HepG2 (cell line): ENCODE measurements around the gene MYL6. TPM values are rescaled to one million over a fixed set of nuclear protein-coding genes. Genes with fewer than 3 reads are reported as not detected.

Experiments
- FOXK2 ChIP-seq: fragments of 450-650 bp; IDR thresholded peaks from 2 replicates; pipeline ENCODE4 v1.6.1; 2016
- HDAC2 ChIP-seq: sonication (generic); formaldehyde crosslinking; IDR thresholded peaks from 2 replicates; pipeline ENCODE4 v1.4.0; 2020; ENCODE audit warnings: missing genetic modification reagents
- ISL2 ChIP-seq: sonication (generic); formaldehyde crosslinking; IDR thresholded peaks from 2 replicates; pipeline ENCODE4 v1.5.0; 2020; ENCODE audit warnings: missing genetic modification reagents
- ISX ChIP-seq: sonication (generic); formaldehyde crosslinking; conservative IDR thresholded peaks from 2 replicates; pipeline ENCODE4 v1.5.0; 2020; ENCODE audit warnings: missing genetic modification reagents
- MAZ ChIP-seq, 2 experiments: sonication (generic) in 1 of 2; formaldehyde crosslinking in 1 of 2; IDR thresholded peaks; 2 replicates each; pipeline versions ENCODE4 v1.5.0 to v1.6.1; 2012 to 2020; ENCODE audit warnings: low read depth in 2 of 2, mild to moderate bottlenecking in 2 of 2, borderline replicate concordance in 1 of 2, improper control_type of control experiment in 1 of 2, low read length in 1 of 2, missing genetic modification reagents in 1 of 2, moderate library complexity in 1 of 2
- NFYB ChIP-seq: sonication (generic); formaldehyde crosslinking; IDR thresholded peaks from 2 replicates; pipeline ENCODE4 v1.4.0; 2020; ENCODE audit warnings: missing genetic modification reagents
- NR1H2 ChIP-seq: sonication (generic); formaldehyde crosslinking; IDR thresholded peaks from 2 replicates; pipeline ENCODE4 v1.8.1; 2022; ENCODE audit warnings: low read depth, missing genetic modification reagents, borderline replicate concordance
- TCF12 ChIP-seq, 2 experiments: fragments of 450-650 bp in 1 of 2; sonication (generic) in 1 of 2; formaldehyde crosslinking in 1 of 2; IDR thresholded peaks; 2 replicates each; pipeline versions ENCODE4 v1.6.1 to v1.8.0; 2017 to 2022; ENCODE audit warnings: antibody characterized with exemption in 1 of 2, mild to moderate bottlenecking in 1 of 2, missing genetic modification reagents in 1 of 2, moderate library complexity in 1 of 2
- ZBTB7A ChIP-seq: sonication (generic); formaldehyde crosslinking; IDR thresholded peaks from 2 replicates; pipeline ENCODE4 v1.8.0; 2022; ENCODE audit warnings: mild to moderate bottlenecking, missing genetic modification reagents
- ZBTB8A ChIP-seq: sonication (generic); formaldehyde crosslinking; IDR thresholded peaks from 2 replicates; pipeline ENCODE4 v1.4.0; 2020; ENCODE audit warnings: mild to moderate bottlenecking, low read depth, missing genetic modification reagents, borderline replicate concordance
- ZFP36L2 ChIP-seq: sonication (generic); formaldehyde crosslinking; IDR thresholded peaks from 2 replicates; pipeline ENCODE4 v1.4.0; 2020; ENCODE audit warnings: missing genetic modification reagents
- ZNF263 ChIP-seq: sonication (generic); formaldehyde crosslinking; IDR thresholded peaks from 2 replicates; pipeline ENCODE4 v1.4.0; 2020; ENCODE audit warnings: missing genetic modification reagents
- ZNF3 ChIP-seq: IDR thresholded peaks from 2 replicates; pipeline ENCODE4 v1.7.0; 2017; ENCODE audit warnings: inconsistent platforms
- ZNF337 ChIP-seq: sonication (generic); formaldehyde crosslinking; IDR thresholded peaks from 2 replicates; pipeline ENCODE4 v1.5.1; 2020; ENCODE audit warnings: missing genetic modification reagents, low read depth, mild to moderate bottlenecking, borderline replicate concordance
- ZNF773 ChIP-seq: sonication (generic); formaldehyde crosslinking; IDR thresholded peaks from 2 replicates; pipeline ENCODE4 v1.4.0; 2020; ENCODE audit warnings: missing genetic modification reagents, borderline replicate concordance
- polyA plus RNA-seq, 8 experiments: library from polyadenylated mRNA; depleted of rRNA in 3 of 8; stranded (reverse) in 7 of 8; unstranded in 1 of 8; fragments of >200 nt; fragmentation: Illumina TruSeq in 4 of 8; extraction: Trizol in 4 of 8; gene quantifications; 2 replicates each; pipeline versions ENCODE4 v1.2.1 to v1.2.3, GENCODE V29; 2011 to 2016; ENCODE audit warnings: low read depth in 4 of 8, missing spikeins in 1 of 8, mixed read lengths in 1 of 8; ENCODE audit not compliant: insufficient read depth in 1 of 8
- total RNA-seq, 5 experiments: library from RNA; depleted of rRNA; stranded (reverse); fragments of >200 nt; fragmentation: Illumina TruSeq; extraction: Trizol; gene quantifications; 2 replicates each; pipeline ENCODE4 v1.2.3, GENCODE V29; 2016; ENCODE audit warnings: low read depth in 1 of 5
- TF ChIP-seq, protein P1 (sequence below): sonication (generic); formaldehyde crosslinking; IDR thresholded peaks from 2 replicates; pipeline ENCODE4 v1.4.0; 2020; ENCODE audit warnings: missing genetic modification reagents
- TF ChIP-seq, protein P2 (sequence below): sonication (generic); formaldehyde crosslinking; IDR thresholded peaks from 2 replicates; pipeline ENCODE4 v1.8.1; 2023; ENCODE audit warnings: mild to moderate bottlenecking, missing genetic modification reagents
- TF ChIP-seq, protein P3 (sequence below): sonication (generic); formaldehyde crosslinking; IDR thresholded peaks from 2 replicates; pipeline ENCODE4 v1.8.0; 2022; ENCODE audit warnings: mild to moderate bottlenecking, missing genetic modification reagents; ENCODE audit not compliant: insufficient replicate concordance
- TF ChIP-seq, protein P4 (sequence below): sonication (generic); formaldehyde crosslinking; IDR thresholded peaks from 2 replicates; pipeline ENCODE4 v1.4.0; 2020; ENCODE audit warnings: missing genetic modification reagents
- TF ChIP-seq, protein P5 (sequence below): IDR thresholded peaks from 2 replicates; pipeline ENCODE4 v1.6.1; 2016; ENCODE audit warnings: missing genetic modification reagents, missing compliant biosample characterization

MYL6 gene
- total and polyA plus RNA-seq, 2 of the 13 experiments (the other 11 are each of a cell fraction or from before 2014, with no cell fraction given): 1,127 to 1,192 TPM

DNA sequence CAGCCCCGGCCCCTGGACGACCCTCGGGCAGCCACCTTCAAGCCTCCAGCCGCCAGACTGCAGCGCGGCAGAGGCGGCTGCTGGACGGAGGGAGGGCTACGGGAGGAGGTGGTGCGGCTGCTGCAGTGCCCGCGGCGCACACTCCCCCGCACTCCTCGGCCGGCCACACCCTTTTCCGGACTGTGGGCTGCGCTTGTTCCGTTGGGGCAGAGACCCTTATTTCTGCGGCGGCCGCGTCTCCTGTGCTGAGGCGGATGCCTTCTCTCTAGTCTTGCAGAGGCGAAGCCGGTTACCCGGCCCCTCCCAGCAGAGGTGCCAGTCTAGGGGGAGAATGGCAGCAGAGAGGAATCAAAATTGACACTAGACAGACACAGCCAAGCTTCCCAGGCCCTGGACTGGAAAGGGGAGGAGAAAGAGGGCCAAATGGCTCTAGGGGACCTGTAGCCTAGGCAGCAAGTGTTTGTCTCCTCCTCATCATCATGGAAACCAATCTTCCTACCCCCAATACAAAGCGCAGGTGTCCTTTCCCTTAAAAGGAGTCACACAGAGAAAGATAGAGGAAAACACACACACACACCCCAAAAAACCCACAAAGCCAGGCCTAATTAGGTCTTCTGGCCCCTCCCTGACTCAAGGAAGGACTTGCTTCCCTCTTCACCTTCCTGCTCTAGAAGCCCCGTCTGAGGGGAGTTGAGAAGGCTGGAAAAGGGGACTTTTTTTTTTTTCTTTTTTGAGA lies 28.8 kb upstream of the MYL6 start (continued):
- TF ChIP-seq ZNF3 (CRISPR knock-in tag) (no peak), HDAC2 (CRISPR knock-in tag) (no peak), ISX (CRISPR knock-in tag) (no peak), ZNF263 (no peak), ZNF337 (CRISPR knock-in tag) (no peak), TCF12 (IDR thresholded peaks at IDR 0.05) (no peak), TCF12 (CRISPR knock-in tag; IDR thresholded peaks at IDR 0.05) (no peak), NFYB (CRISPR knock-in tag) (no peak), NR1H2 (CRISPR knock-in tag) (no peak), FOXK2 (no peak), ZFP36L2 (CRISPR knock-in tag) (no peak), ZBTB8A (no peak), MAZ (IDR thresholded peaks at IDR 0.05; ENCODE audit: borderline replicate concordance, low read depth, low read length) (no peak), MAZ (CRISPR knock-in tag; IDR thresholded peaks at IDR 0.05; ENCODE audit: low read depth) (peak; percentile 33; the same call in 1 of the 2 replicates), ZNF773 (CRISPR knock-in tag) (no peak), ZBTB7A (0 out of 2 replicates have a peak, but pooled peaks have one; percentile 21), ISL2 (CRISPR knock-in tag) (no peak)
- TF ChIP-seq, protein P1, sequence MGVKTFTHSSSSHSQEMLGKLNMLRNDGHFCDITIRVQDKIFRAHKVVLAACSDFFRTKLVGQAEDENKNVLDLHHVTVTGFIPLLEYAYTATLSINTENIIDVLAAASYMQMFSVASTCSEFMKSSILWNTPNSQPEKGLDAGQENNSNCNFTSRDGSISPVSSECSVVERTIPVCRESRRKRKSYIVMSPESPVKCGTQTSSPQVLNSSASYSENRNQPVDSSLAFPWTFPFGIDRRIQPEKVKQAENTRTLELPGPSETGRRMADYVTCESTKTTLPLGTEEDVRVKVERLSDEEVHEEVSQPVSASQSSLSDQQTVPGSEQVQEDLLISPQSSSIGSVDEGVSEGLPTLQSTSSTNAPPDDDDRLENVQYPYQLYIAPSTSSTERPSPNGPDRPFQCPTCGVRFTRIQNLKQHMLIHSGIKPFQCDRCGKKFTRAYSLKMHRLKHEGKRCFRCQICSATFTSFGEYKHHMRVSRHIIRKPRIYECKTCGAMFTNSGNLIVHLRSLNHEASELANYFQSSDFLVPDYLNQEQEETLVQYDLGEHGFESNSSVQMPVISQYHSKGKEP (CRISPR knock-in tag): no peak
- TF ChIP-seq, protein P2, sequence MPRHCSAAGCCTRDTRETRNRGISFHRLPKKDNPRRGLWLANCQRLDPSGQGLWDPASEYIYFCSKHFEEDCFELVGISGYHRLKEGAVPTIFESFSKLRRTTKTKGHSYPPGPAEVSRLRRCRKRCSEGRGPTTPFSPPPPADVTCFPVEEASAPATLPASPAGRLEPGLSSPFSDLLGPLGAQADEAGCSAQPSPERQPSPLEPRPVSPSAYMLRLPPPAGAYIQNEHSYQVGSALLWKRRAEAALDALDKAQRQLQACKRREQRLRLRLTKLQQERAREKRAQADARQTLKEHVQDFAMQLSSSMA: no peak
- TF ChIP-seq, protein P3, sequence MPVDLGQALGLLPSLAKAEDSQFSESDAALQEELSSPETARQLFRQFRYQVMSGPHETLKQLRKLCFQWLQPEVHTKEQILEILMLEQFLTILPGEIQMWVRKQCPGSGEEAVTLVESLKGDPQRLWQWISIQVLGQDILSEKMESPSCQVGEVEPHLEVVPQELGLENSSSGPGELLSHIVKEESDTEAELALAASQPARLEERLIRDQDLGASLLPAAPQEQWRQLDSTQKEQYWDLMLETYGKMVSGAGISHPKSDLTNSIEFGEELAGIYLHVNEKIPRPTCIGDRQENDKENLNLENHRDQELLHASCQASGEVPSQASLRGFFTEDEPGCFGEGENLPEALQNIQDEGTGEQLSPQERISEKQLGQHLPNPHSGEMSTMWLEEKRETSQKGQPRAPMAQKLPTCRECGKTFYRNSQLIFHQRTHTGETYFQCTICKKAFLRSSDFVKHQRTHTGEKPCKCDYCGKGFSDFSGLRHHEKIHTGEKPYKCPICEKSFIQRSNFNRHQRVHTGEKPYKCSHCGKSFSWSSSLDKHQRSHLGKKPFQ (CRISPR knock-in tag): no peak
- TF ChIP-seq, protein P4, sequence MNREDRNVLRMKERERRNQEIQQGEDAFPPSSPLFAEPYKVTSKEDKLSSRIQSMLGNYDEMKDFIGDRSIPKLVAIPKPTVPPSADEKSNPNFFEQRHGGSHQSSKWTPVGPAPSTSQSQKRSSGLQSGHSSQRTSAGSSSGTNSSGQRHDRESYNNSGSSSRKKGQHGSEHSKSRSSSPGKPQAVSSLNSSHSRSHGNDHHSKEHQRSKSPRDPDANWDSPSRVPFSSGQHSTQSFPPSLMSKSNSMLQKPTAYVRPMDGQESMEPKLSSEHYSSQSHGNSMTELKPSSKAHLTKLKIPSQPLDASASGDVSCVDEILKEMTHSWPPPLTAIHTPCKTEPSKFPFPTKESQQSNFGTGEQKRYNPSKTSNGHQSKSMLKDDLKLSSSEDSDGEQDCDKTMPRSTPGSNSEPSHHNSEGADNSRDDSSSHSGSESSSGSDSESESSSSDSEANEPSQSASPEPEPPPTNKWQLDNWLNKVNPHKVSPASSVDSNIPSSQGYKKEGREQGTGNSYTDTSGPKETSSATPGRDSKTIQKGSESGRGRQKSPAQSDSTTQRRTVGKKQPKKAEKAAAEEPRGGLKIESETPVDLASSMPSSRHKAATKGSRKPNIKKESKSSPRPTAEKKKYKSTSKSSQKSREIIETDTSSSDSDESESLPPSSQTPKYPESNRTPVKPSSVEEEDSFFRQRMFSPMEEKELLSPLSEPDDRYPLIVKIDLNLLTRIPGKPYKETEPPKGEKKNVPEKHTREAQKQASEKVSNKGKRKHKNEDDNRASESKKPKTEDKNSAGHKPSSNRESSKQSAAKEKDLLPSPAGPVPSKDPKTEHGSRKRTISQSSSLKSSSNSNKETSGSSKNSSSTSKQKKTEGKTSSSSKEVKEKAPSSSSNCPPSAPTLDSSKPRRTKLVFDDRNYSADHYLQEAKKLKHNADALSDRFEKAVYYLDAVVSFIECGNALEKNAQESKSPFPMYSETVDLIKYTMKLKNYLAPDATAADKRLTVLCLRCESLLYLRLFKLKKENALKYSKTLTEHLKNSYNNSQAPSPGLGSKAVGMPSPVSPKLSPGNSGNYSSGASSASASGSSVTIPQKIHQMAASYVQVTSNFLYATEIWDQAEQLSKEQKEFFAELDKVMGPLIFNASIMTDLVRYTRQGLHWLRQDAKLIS (CRISPR knock-in tag): no peak
- TF ChIP-seq, protein P5, sequence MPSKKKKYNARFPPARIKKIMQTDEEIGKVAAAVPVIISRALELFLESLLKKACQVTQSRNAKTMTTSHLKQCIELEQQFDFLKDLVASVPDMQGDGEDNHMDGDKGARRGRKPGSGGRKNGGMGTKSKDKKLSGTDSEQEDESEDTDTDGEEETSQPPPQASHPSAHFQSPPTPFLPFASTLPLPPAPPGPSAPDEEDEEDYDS: peak; percentile 26; the same call in 1 of the 2 replicates
